Inflammatory macrophage (primary cell): Measurements from ENCODE around the gene GSK3B.

Source experiments
- DNase-seq, 2 donors: peaks; one replicate each; pipeline ENCODE4 v3.0.0-alpha.2; 2020 to 2022

Gene GSK3B

DNA sequence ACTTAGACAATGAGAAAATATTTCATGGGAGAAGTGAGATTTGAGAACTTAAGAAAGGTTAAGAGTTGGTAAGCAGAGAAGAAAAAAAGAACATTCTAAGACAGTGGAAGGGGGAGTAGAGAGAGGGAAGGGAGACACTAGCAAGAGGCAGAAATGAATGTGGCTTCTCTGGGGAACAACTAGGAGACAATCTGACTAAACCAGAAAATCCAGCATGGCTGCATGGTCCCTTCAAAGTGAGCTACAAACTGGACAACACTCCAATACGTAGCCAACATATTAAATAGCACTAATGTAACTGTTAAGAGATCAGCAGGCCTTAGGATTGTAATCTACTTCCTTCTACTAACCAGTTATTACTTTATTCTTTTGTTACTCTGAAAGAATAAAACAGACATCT, 222.7 kb downstream of the GSK3B start:
- no peak for DNase-seq

DNA sequence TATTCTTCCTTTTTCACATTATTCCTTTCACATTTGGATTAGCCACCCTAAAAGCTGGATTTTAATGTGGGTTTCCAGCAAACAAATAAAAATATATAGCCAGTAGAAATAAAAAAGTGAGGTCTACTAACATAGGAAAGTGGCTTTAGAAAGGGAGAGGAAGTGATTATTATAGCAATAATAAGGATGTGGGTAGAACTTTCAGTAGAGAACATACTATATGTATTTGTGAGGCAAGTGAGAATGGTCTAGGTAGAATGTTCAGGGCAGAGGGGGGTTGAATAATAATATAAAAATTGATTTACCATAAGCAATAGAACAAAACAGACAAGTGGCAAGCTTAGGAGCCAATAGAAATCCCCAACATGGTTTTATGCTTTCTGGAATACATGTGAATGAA, 223.7 kb downstream of the GSK3B start:
- no peak for DNase-seq

GRCh38 chr3:119864476-119864875, 229.8 kb downstream of the GSK3B start:
- DNase-seq: no peak

DNA sequence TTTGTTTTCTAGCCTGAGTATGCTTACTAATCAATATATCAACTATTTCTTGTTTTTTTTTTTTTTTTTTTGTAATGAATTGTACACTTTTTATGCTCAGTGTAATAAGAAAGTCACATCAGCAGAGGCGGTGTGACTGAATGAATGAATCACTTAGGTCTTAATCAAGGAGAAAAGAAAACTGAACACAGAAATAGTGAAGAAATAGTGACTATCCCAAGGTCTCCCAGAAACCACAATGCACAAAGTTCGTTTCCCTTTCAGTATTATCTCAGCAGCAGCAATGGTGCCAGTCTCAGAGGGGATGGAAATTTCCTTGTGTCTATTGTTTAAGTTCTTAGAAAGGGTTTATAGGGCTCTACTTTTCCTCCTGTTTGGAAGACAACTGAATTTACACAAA, 231.6 kb downstream of the GSK3B start:
- no peak for DNase-seq

DNA sequence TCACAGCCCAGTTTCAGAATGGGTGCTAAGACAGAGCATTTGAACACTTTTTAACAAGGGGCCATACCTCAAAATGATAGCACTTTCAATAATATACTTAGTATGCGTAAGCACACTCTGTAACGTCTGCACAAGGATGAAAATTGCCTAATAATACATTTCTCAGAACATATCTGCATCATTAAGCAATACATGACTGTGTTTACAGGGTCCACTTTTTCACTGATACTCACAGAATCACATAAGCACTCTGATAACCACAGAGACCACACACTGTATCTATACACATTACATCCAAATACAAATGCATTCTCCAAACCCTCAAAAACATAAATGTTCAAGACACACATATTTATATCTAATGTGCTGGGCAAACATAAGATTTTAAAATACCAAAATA, 232.6 kb downstream of the GSK3B start:
- DNase-seq: no peak

DNA sequence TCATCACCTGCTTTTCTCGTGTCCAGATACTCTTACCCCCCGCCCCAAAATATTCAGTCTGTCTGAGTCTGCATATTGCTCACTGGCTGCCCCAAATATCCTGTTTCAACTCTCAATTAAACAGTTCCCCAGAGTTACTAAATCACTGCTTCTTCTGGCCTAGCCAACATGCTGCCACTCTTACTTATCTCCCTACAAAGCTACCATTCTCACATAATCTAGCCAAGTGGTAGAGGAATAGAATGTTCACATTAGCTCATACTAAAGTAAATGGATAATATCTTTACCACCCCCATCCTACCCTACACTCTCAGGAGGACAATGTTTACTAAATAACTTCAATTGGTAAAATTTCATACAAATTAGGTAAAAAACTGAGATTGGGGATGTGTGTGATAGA, 234.5 kb downstream of the GSK3B start:
- DNase-seq: no peak

DNA sequence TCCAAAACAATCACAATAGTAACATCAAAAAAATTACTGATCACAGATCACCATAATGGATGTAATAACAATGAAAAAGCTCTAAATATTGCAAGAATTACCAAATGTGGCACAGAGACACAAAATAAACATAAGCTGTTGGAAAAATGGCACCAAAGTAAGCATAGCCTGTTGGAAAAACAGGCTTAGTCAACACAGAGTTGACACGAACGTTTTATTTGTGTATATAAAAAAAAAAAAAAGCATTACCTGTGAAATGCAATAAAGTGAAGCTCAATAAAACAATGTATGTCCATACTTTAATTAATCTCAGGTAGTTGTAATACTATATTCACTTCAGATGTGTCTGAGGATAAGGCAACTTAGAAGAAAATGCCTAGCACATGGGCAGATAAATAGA, 235.3 kb downstream of the GSK3B start:
- DNase-seq: no peak

GRCh38 chr3:119856695-119857094, 237.6 kb downstream of the GSK3B start:
- DNase-seq: no peak

GRCh38 chr3:119849126-119849525, 245.1 kb downstream of the GSK3B start:
- no peak for DNase-seq

DNA sequence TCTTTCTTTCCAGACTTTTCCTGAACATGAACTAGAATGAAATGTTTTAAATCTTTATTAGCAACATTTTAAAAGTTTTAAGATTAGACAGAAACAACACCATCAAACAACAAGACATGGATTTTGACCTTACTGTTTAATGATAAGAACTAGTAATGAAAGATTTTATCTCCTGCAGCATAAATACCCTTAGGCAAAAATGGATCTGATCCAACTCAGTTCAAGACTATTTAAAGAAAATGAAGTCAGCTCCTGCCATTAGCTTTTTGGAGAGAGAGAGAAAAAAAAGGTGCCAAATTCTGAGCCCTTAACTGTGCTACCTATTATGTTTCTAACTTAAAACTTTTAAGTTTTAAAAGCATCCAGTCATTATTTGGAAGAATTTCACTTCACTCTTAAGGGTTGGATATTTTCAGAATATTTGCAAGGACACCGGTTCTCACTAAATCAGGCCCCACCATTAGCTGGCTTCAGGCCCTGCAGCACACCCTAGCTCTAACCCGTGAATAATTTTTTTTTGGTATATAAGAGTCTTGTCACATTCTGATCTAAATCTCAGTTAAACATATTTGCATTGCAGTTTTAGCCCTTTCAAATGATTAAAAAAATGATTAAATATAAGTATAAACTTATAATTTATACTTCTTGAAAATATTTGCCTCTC, 252.3 kb downstream of the GSK3B start:
- no peak for DNase-seq

GRCh38 chr3:119835556-119835955, 258.7 kb downstream of the GSK3B start:
- peak; percentile 31 to 40 for DNase-seq

- DNase-seq: peak; percentile 60 to 74
These were observed 259.4 kb downstream of the GSK3B start for GRCh38 chr3:119834754-119835370.

- DNase-seq: no peak
These were observed 262.3 kb downstream of the GSK3B start for GRCh38 chr3:119831941-119832371.

DNA sequence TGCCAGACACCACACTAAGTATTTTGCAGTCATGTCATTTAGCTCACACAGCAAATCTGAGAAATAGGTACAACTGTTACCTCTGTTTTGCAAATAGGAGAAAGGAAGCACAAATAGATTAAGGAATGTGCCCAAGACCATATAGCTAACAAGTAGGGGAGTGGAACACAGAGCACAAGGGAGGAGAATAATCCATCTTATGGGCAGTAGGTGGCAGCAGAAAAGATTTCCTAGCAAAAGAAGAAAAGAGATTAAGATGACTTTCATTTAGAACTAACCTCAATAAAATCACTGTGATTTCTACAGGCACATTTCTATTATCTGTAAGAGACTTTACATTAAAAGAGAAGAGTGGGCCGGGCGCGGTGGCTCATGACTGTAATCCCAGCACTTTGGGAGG, 263.2 kb downstream of the GSK3B start:
- no peak for DNase-seq

GRCh38 chr3:119829420-119829819, 264.8 kb downstream of the GSK3B start:
- DNase-seq: no peak

- no peak for DNase-seq
These were observed 267.3 kb downstream of the GSK3B start for GRCh38 chr3:119826711-119827608.

DNA sequence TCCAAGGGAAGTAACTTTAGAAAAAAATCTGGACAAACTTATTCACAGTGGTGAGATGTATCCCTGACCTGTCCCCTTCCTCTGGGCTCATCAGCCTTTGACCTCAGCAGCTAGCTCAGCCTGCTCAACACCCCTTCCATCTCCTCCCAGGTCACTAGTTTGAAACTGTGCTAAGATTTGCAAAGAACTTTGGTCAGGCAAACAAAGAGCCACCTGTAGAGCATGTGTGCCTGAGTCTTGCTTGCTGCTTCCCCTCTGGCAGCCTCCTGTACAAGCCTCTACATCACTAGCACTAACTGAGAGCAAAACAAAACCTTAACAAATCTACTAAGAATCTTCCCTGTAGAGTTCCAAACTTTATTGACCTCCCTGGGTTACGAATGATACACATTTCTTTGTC, 268.4 kb downstream of the GSK3B start:
- no peak for DNase-seq

DNA sequence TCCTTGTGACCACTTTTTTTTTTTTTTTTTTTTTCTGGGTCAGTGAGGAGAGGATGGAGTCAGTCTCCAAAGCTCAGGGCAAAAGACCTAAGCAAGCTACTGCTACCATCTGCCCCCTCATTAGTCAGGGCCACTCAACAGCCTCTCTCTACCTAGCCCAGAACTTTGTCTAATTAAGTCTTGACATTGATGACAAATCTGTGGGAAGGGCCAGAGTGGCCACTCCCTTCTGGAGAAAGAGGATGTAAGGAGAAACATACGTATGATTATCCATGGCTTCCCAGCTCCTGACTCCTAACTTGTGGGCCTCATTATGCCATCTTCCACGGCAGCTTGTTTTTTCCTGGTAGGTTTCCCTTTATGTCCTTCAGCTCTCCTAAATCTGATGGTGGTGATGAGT, 274.4 kb downstream of the GSK3B start:
- no peak for DNase-seq

GRCh38 chr3:119818937-119819336, 275.3 kb downstream of the GSK3B start:
- no peak for DNase-seq

DNA sequence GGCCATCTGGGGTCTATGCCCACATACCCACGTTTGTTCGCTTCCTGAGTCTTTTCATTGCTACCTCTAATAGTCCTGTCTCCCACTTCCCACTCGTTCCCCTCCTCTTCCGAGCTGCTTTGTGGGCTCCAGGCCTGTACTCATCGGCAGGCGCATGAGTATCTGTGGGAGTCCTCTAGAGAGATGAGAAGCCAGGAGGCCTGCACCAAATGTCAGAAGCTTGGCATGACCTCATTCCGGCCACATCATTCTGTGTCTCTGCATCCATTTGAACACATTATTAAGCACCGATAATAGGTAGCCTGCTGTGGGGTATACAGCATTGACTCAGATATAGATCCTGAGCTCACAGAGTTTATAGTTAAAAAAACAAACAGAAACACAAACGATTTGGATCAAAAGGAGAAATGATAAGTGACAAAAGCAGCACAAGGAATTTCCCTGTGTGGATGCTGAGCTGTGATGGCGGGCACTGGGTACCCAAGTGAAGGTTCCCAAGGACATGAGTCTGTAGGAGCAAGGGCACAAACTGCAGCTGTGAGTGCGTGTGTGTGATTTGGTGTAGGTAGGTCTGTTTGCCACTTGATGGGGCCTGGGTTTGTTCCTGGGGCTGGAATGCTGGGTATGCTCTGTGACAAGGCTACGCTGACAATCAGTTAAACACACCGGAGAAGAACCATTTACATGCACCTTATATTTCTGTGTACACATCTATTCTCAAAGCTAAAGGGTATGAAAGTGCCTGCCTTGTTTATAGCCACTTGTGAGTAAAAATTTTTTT, 276.5 kb downstream of the GSK3B start:
- no peak for DNase-seq

GRCh38 chr3:119817071-119817470, 277.2 kb downstream of the GSK3B start:
- no peak for DNase-seq

DNA sequence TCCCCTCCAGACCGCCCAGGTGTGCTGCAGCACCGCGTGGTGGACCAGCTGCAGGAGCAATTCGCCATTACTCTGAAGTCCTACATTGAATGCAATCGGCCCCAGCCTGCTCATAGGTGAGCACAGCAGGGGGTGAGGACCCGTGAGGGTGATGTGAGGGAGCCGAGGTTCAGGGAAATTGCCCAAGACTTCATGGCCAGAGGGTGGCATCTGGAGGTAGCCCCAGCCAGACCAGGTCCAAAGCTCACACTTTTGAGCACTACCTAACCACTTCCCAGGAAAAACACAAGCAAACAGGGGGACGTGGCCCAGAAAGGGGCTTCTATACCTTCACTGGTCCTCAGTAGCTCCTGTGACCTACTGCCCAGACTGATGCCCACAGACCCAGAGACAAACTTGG, 278.5 kb downstream of the GSK3B start:
- no peak for DNase-seq

GRCh38 chr3:119812491-119813058, 281.7 kb downstream of the GSK3B start:
- no peak for DNase-seq
